ENCODE measurements around the gene CACNA1I. TPM values are rescaled to one million over a fixed set of nuclear protein-coding genes. Genes with fewer than 3 reads are reported as not detected.

Gene CACNA1I
- polyA plus RNA-seq, 3 donors, result 0.04 TPM; not detected in 2

- H3K4me3 ChIP-seq (replicated peaks in 1 of 3; ENCODE audit: low read depth in 2 of 3, low read length in 3 of 3), result peak overlapping the region in 1 of 3 experiments; percentile 81
- H3K36me3 ChIP-seq (replicated peaks in 1 of 2; ENCODE audit: control insufficient read depth in 1 of 2, insufficient read depth in 2 of 2, low read length in 2 of 2), result peaks cover 19 to 31% of the 10 kb centered on the region in 2 donors
- H3K27me3 ChIP-seq (ENCODE audit: control insufficient read depth in 2 of 2, insufficient read depth in 2 of 2, low read length in 2 of 2), result no peaks in the 10 kb centered on the region
- H3K4me1 ChIP-seq (ENCODE audit: control insufficient read depth in 1 of 2, insufficient read depth in 2 of 2, low read length in 2 of 2), result peaks cover 63 to 77% of the 10 kb centered on the region in 2 donors
- Mint-ChIP-seq H3K4me1 (peaks cover 64% of the 10 kb centered on the region), H3K27ac (peak overlapping the region; percentile 73 to 91 (median 88)), H3K9me3 (no peaks in the 10 kb centered on the region), H3K36me3 (peaks cover 22 to 45% of the 10 kb centered on the region in 2 donors), H3K27me3 (ENCODE audit: low read depth in 3 of 3) (peaks cover 0 to 3% (median 2%) of the 10 kb centered on the region in 3 donors), H3K4me3 (peak overlapping the region; percentile 85 to 94)
- intact Hi-C loops (cut with micrococcal nuclease), result loop anchor here (5.0 to 10.0 kb wide), 4 partner anchors 39 to 1104 kb away; partner anchors contain the start of genes MRTFA (in 1 of the 2) and RPL3 (in 1 of the 2)
- H2AFZ ChIP-seq (ENCODE audit: insufficient read depth, low read depth, low read length, poor library complexity, severe bottlenecking), result no peak overlapping the region
- peak; percentile 41 for TF ChIP-seq CTCF (IDR thresholded peaks at IDR 0.05)
- peaks cover 58% of the 10 kb centered on the region for H4K20me1 ChIP-seq (ENCODE audit: insufficient read depth, low read length)
- peak in 2 of 3 donors; percentile 29 to 50 for DNase-seq
- no peak overlapping the region for H3K9ac ChIP-seq (ENCODE audit: insufficient read depth, low read length, poor library complexity, severe bottlenecking)
- no peaks in the 10 kb centered on the region for H3K9me3 ChIP-seq (replicated peaks in 1 of 2; ENCODE audit: control insufficient read depth in 1 of 2, insufficient read depth in 1 of 2, low read length in 2 of 2)
- whole genome bisulfite sequencing (ENCODE audit: insufficient coverage), result 11% methylated on average over 3 of the region's 9 CpGs
- H3K4me2 ChIP-seq (replicated peaks; ENCODE audit: extremely low read depth, low read length, poor library complexity, severe bottlenecking), result peak overlapping the region; percentile 86
- peak overlapping the region in 1 of 2 donors; percentile 14 for H3K27ac ChIP-seq (ENCODE audit: low read depth in 1 of 2, low read length in 2 of 2)
- peaks cover 57% of the 10 kb centered on the region for H3K79me2 ChIP-seq (ENCODE audit: insufficient read depth, low read length)
Observed at GRCh38 chr22:39530692-39531331, 39.7 kb upstream of the CACNA1I start.

GRCh38 chr22:39532215-39533073, 38.1 kb upstream of the CACNA1I start, which contains the start of gene RPS19BP1:
Gene RPS19BP1 (minus strand): TSS chr22:39532748. CDS start chr22:39532738, 10 bp downstream.
- Mint-ChIP-seq H3K9me3 (no peaks in the 10 kb centered on the region), H3K4me3 (peak within 1 kb of the TSS; percentile 85 to 94), H3K27ac (peak within 1 kb of the TSS; percentile 85 to 94 (median 90)), H3K27me3 (ENCODE audit: low read depth in 3 of 3) (peaks cover 0 to 3% (median 2%) of the 10 kb centered on the region in 3 donors), H3K36me3 (peaks cover 20 to 37% of the 10 kb centered on the region in 2 donors), H3K4me1 (peaks cover 51% of the 10 kb centered on the region)
- peaks cover 17 to 28% of the 10 kb centered on the region in 2 donors for H3K36me3 ChIP-seq (replicated peaks in 1 of 2; ENCODE audit: control insufficient read depth in 1 of 2, insufficient read depth in 2 of 2, low read length in 2 of 2)
- TF ChIP-seq CTCF (IDR thresholded peaks at IDR 0.05), result no peak
- no peaks in the 10 kb centered on the region for H3K9me3 ChIP-seq (replicated peaks in 1 of 2; ENCODE audit: control insufficient read depth in 1 of 2, insufficient read depth in 1 of 2, low read length in 2 of 2)
- intact Hi-C loops (cut with micrococcal nuclease), result loop anchor here (2.0 to 10.0 kb wide), 5 partner anchors 14 to 1102 kb away; partner anchors contain the start of genes MRTFA (in 1 of the 2) and RPL3 (in 1 of the 2)
- H3K4me2 ChIP-seq (replicated peaks; ENCODE audit: extremely low read depth, low read length, poor library complexity, severe bottlenecking), result peak within 1 kb of the TSS; percentile 86
- H2AFZ ChIP-seq (ENCODE audit: insufficient read depth, low read depth, low read length, poor library complexity, severe bottlenecking), result peak within 1 kb of the TSS; percentile 90
- H3K27ac ChIP-seq (ENCODE audit: low read depth in 1 of 2, low read length in 2 of 2), result peak within 1 kb of the TSS; percentile 75 to 85
- H3K79me2 ChIP-seq (ENCODE audit: insufficient read depth, low read length), result peaks cover 51% of the 10 kb centered on the region
- H3K9ac ChIP-seq (ENCODE audit: insufficient read depth, low read length, poor library complexity, severe bottlenecking), result peak within 1 kb of the TSS; percentile 85
- no peaks in the 10 kb centered on the region for H3K27me3 ChIP-seq (ENCODE audit: control insufficient read depth in 2 of 2, insufficient read depth in 2 of 2, low read length in 2 of 2)
- peak within 1 kb of the TSS; percentile 77 to 90 (median 81) for H3K4me3 ChIP-seq (replicated peaks in 1 of 3; ENCODE audit: low read depth in 2 of 3, low read length in 3 of 3)
- H3K4me1 ChIP-seq (ENCODE audit: control insufficient read depth in 1 of 2, insufficient read depth in 2 of 2, low read length in 2 of 2), result peaks cover 48 to 61% of the 10 kb centered on the region in 2 donors
- DNase-seq, result peak; percentile 96 to 98 (median 96)
- WGBS (ENCODE audit: insufficient coverage), result under 1% methylated on average over 49 of the region's 67 CpGs
- H4K20me1 ChIP-seq (ENCODE audit: insufficient read depth, low read length), result peaks cover 42% of the 10 kb centered on the region
